ENCODE results near the gene SPAG16. TPM values are rescaled to one million over a fixed set of nuclear protein-coding genes. Genes with fewer than 3 reads are reported as not detected.

Gene SPAG16
- polyA plus RNA-seq, 1 of the 3 experiments (the other 2 are of a cell fraction), result 29.5 TPM

GRCh38 chr2:213885485-213885884, 601.2 kb downstream of the SPAG16 start:
- ChIA-PET POLR2A (no interaction called here), CTCF (no interaction called here)
- Histone ChIP-seq H3K36me3 (replicated peaks in 1 of 2; ENCODE audit: control insufficient read depth in 1 of 2, insufficient read depth in 2 of 2, low read length in 1 of 2) (no peaks in the 10 kb centered on the region), H3K9me3 (no peaks in the 10 kb centered on the region), H4K20me1 (ENCODE audit: insufficient read depth) (no peaks in the 10 kb centered on the region), H2AFZ (ENCODE audit: low read depth) (no peak overlapping the region), H3K9me2 (no peaks in the 10 kb centered on the region), H3K4me1 (ENCODE audit: control insufficient read depth in 1 of 2, insufficient read depth in 2 of 2, low read depth in 1 of 2, low read length in 1 of 2) (no peaks in the 10 kb centered on the region), H3K4me2 (no peak overlapping the region), H3K79me2 (ENCODE audit: insufficient read depth) (no peaks in the 10 kb centered on the region), H3K4me3 (ENCODE audit: low read depth in 2 of 2, low read length in 1 of 2) (no peak overlapping the region), H3K9ac (no peak overlapping the region), H3K27ac (ENCODE audit: low read depth in 2 of 2, low read length in 1 of 2) (no peak overlapping the region), H3F3A (replicated peaks; ENCODE audit: insufficient read depth) (no peaks in the 10 kb centered on the region), H3K27me3 (ENCODE audit: insufficient read depth) (no peaks in the 10 kb centered on the region)
- DNase-seq, result no peak
- TF ChIP-seq IRF3 (IDR thresholded peaks at IDR 0.05; ENCODE audit: low read depth, low read length) (no peak), MAX (IDR thresholded peaks at IDR 0.05; ENCODE audit: low read depth) (no peak), FOXM1 (IDR thresholded peaks at IDR 0.05; ENCODE audit: low read depth) (no peak), RCOR1 (IDR thresholded peaks at IDR 0.05; ENCODE audit: low read length) (no peak), NRF1 (IDR thresholded peaks at IDR 0.05; ENCODE audit: low read depth, low read length) (no peak), MXI1 (IDR thresholded peaks at IDR 0.05; ENCODE audit: low read depth, low read length) (no peak), CTCF (IDR thresholded peaks at IDR 0.05) (no peak), EP300 (IDR thresholded peaks at IDR 0.05; ENCODE audit: borderline replicate concordance in 1 of 2, low read depth in 1 of 2, low read length in 1 of 2) (no peak), FOSL2 (IDR thresholded peaks at IDR 0.05; ENCODE audit: borderline replicate concordance, low read depth) (no peak), ELF1 (IDR thresholded peaks at IDR 0.05) (no peak)
- WGBS (ENCODE audit: low lambda C conversion rate), result 30% methylated on average over 3 of the region's 3 CpGs

- H2AFZ ChIP-seq (ENCODE audit: low read depth), result no peak overlapping the region
- WGBS (ENCODE audit: low lambda C conversion rate), result 0% methylated on average over 1 of the region's 1 CpG
- H3K4me1 ChIP-seq (ENCODE audit: control insufficient read depth in 1 of 2, insufficient read depth in 2 of 2, low read depth in 1 of 2, low read length in 1 of 2), result no peaks in the 10 kb centered on the region
These were observed 630.2 kb downstream of the SPAG16 start for GRCh38 chr2:213914510-213914909.

More at GRCh38 chr2:213914510-213914909, 630.2 kb downstream of the SPAG16 start:
- TF ChIP-seq NRF1 (IDR thresholded peaks at IDR 0.05; ENCODE audit: low read depth, low read length) (no peak), RAD21 (IDR thresholded peaks at IDR 0.05; ENCODE audit: low read length) (no peak), IRF3 (IDR thresholded peaks at IDR 0.05; ENCODE audit: low read depth, low read length) (no peak), FOSL2 (IDR thresholded peaks at IDR 0.05; ENCODE audit: borderline replicate concordance, low read depth) (no peak), NFIC (IDR thresholded peaks at IDR 0.05; ENCODE audit: borderline replicate concordance) (no peak), ELF1 (IDR thresholded peaks at IDR 0.05) (no peak), EP300 (IDR thresholded peaks at IDR 0.05; ENCODE audit: borderline replicate concordance in 1 of 2, low read depth in 1 of 2, low read length in 1 of 2) (no peak), TAF1 (IDR thresholded peaks at IDR 0.05; ENCODE audit: borderline replicate concordance, low read depth, low read length) (no peak), MEF2A (IDR thresholded peaks at IDR 0.05; ENCODE audit: borderline replicate concordance, low read depth) (no peak), FOXM1 (IDR thresholded peaks at IDR 0.05; ENCODE audit: low read depth) (no peak), MXI1 (IDR thresholded peaks at IDR 0.05; ENCODE audit: low read depth, low read length) (no peak), TEAD4 (IDR thresholded peaks at IDR 0.05; ENCODE audit: borderline replicate concordance, insufficient read depth) (no peak), MAX (IDR thresholded peaks at IDR 0.05; ENCODE audit: low read depth) (no peak), RFX5 (IDR thresholded peaks at IDR 0.05; ENCODE audit: low read length) (no peak), TCF12 (IDR thresholded peaks at IDR 0.05) (no peak), GABPA (IDR thresholded peaks at IDR 0.05; ENCODE audit: low read depth) (no peak), RCOR1 (IDR thresholded peaks at IDR 0.05; ENCODE audit: low read length) (no peak)
- no peaks in the 10 kb centered on the region for H3K36me3 ChIP-seq (replicated peaks in 1 of 2; ENCODE audit: control insufficient read depth in 1 of 2, insufficient read depth in 2 of 2, low read length in 1 of 2)
- no peaks in the 10 kb centered on the region for H3K9me2 ChIP-seq
- ChIA-PET POLR2A (no interaction called here), CTCF (no interaction called here)
- H3K9me3 ChIP-seq, result no peaks in the 10 kb centered on the region
- DNase-seq, result no peak
- H3K27me3 ChIP-seq (ENCODE audit: insufficient read depth), result no peaks in the 10 kb centered on the region
- no peak overlapping the region for H3K4me2 ChIP-seq
- H3F3A ChIP-seq (replicated peaks; ENCODE audit: insufficient read depth), result no peaks in the 10 kb centered on the region
- H4K20me1 ChIP-seq (ENCODE audit: insufficient read depth), result no peaks in the 10 kb centered on the region
- H3K27ac ChIP-seq (ENCODE audit: low read depth in 2 of 2, low read length in 1 of 2), result no peak overlapping the region
- H3K4me3 ChIP-seq (ENCODE audit: low read depth in 2 of 2, low read length in 1 of 2), result no peak overlapping the region
- no peak overlapping the region for H3K9ac ChIP-seq
- H3K79me2 ChIP-seq (ENCODE audit: insufficient read depth), result no peaks in the 10 kb centered on the region
